Stimulated activated naive CD4-positive, alpha-beta T cell treated with Interleukin-2 at 50 U/mL for 16 hours (primary cell): Measurements from ENCODE around the gene SERPINB11.
"Not testable (repeated sequence)": the region's sequence is repeated elsewhere in the genome, so short reads cannot be mapped to it uniquely, and the experiment has no call there.

Source experiments
- DNase-seq: peaks from one replicate; lab custom pipeline; 2025; lab: John Stamatoyannopoulos, UW

The SERPINB11 gene, protein sequence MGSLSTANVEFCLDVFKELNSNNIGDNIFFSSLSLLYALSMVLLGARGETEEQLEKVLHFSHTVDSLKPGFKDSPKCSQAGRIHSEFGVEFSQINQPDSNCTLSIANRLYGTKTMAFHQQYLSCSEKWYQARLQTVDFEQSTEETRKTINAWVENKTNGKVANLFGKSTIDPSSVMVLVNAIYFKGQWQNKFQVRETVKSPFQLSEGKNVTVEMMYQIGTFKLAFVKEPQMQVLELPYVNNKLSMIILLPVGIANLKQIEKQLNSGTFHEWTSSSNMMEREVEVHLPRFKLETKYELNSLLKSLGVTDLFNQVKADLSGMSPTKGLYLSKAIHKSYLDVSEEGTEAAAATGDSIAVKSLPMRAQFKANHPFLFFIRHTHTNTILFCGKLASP

DNA sequence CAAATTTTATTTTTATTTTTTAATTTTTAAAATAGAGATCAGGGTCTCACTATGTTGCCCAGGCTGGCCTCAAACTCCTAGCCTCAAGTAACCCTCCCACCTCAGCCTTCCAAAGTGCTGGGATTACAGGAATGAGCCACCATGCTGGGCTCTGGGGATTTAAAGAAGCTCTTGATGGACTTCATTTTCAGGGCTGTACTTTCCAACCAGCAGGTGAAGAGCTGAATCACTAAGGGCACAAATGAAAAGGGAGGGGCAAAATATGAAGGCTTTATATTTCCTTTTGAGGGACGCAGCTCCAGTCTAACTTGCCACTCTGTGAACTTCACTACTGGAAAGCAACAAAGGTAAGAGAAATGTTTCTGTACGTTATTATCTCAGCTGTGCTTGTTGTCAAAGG lies at the start of gene SERPINB11:
SERPINB11 (plus strand) TSS at position 301 of the 400 bp plus-strand sequence. CDS start 7,234 bp downstream, outside the sequence.
- DNase-seq, result no peak

DNA sequence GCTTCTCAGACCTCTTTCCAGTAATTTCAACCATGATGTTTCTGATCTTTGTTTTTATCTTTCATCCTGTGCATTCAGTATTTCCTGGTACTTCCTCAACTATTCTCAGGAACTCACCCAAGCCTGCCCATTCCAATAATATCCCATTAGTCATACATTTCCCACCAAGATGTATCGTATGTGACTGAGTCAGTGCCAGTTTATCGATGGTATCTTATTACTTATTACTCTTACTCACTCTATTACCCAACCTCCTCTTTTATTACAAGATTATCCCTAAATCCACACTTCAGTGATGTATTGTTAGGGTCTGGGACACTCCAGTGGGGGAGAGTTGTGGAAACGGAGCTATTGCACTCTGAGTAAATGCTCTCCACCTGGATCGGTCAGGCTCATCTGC lies 43.8 kb upstream of the SERPINB11 start:
- DNase-seq, result not testable (repeated sequence)

DNA sequence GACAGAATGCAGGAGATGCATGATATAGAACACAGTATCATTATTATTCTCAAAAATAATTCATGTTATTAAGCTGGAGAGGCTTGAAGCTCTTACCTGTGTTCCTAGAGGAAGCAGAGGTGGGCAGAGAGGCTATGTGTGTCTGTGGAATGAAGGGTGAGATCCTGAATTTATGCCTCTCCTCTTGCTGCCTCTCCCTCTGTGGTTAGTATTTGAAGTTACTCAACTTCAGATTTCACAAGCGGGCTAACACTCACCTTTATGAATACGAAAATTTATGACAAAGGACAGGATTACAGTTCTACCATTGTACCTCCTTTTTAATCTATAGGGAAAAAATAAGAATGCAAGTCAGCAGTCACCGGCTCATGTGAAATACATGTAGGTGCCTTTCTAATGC lies 41.0 kb upstream of the SERPINB11 start, which contains the start of gene SERPINB3:
SERPINB3 (minus strand) TSS at position 144 of the 400 bp plus-strand sequence. CDS start 677 bp downstream, outside the sequence.
- not testable (repeated sequence) for DNase-seq

DNA sequence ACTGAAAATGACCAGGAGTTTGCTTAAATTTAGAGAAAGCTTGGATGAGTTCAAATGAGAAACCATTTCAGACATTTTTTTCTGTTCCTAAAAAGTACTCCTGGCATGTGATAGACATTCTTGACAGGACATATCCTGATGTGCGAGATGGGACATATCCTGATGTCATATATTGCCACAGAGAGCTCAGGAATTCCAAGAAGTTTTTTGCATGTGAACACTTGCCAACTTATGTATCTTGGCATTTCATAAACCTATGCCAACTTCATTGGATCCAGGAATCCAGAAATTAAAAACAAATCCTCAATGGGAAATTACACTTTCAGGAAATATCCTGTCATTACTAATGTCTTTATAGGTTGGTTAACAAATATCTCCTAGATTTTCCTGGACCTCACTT lies 38.2 kb upstream of the SERPINB11 start:
- DNase-seq, result no peak

DNA sequence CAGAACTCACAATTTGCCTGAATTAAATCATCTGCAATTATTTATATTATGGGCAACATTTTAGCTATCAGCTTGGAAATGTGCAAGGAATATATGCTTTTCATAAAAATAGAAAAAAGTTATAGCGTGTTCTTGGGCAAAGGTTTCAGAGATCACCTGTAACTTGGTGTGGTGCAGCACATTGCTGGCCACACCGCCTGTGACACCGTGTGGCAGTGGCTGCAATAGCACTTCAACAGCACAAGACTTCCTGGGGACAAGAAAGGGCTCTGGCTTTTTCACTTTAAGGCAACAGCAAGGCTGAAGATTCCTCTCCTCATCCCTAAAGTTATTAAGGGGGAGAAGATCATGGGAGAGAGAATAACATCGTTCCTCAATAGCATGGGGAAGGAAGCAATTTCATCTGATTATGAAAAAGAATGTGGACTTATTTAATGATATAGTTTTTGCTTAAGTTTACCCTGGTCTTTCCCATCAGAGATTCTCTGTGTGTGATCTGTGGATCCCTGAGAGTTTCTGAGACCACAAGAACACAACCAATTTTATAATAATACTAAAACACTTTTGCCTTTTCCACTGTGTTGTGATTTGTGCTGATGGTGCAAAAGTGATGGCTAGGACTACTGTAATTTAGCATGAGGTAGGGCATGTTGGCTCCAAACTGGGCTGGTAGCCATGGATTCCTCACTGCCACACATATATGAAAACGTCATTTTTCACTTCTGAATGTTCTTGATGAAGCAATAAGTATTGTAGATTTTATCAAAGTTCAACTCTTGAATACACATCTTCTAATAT lies 26.0 kb upstream of the SERPINB11 start:
- no peak for DNase-seq

DNA sequence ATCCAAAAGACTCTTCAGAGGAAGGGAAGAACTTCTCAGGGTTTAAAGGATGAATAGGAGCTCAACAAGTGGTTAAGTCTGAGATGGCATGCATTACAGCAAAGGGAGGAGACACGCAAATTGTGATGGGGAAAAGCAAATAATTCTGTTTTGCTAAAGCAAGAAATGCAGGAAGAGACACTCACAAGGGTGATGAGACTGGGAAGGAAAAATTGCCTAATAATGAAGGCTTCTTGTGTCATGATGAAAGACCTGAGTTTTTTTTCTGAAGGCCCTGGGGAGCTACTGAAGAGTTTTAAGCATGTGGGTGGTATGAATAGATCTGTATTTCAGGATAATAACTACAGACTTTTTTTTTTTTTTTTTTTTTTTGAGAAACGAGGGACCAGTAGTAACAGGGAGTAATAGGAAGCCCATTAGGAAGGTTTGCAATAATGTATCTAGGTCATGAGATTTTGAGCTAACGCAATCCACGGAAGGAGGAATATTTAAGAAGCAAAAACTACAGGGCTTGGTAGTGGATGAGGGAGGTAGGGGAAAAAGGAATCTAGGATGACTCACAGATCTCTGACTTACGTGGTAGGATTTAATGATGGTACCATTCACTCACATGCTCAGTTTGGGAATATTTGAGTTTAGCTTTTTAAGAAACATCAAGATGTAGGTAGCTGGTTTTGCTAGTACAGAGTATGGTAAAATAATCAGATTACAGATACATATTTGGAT lies 25.1 kb upstream of the SERPINB11 start:
- DNase-seq, result no peak

DNA sequence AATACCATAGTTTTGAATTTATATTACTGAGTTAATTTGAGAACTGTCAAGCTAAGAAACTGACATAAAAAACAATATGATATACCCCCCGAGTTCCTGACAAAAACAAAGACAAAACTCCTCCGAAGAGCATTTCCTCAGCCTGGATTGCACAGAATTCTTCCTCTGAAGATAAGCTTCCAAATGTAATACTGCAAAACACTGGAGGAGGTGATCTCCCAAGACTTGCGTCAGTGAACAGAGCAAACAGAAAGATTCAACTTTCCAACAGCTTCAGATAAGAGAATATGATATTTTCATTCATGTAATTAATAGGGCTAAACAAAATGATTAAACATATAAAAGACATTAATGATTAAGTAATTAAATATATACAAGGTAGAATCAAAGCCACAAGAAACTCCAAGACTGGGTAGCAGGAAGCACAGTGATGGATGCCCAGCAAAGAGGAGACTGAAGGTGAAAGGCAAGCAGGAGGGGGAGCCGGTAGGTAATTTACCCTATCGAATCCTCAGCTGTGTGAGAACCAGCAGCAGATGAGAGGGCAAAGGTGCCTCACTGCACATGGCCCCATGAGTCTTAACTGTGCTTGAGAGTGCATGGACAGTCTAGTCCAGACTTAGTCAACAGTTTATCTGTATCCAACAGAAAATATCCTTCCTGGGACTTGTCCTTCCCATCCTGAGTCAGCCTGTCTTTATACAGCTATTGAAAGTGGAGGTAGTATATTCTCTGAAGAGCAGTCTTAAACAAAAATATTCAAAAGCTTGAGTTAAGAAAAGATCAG lies 22.7 kb upstream of the SERPINB11 start:
- DNase-seq, result no peak

DNA sequence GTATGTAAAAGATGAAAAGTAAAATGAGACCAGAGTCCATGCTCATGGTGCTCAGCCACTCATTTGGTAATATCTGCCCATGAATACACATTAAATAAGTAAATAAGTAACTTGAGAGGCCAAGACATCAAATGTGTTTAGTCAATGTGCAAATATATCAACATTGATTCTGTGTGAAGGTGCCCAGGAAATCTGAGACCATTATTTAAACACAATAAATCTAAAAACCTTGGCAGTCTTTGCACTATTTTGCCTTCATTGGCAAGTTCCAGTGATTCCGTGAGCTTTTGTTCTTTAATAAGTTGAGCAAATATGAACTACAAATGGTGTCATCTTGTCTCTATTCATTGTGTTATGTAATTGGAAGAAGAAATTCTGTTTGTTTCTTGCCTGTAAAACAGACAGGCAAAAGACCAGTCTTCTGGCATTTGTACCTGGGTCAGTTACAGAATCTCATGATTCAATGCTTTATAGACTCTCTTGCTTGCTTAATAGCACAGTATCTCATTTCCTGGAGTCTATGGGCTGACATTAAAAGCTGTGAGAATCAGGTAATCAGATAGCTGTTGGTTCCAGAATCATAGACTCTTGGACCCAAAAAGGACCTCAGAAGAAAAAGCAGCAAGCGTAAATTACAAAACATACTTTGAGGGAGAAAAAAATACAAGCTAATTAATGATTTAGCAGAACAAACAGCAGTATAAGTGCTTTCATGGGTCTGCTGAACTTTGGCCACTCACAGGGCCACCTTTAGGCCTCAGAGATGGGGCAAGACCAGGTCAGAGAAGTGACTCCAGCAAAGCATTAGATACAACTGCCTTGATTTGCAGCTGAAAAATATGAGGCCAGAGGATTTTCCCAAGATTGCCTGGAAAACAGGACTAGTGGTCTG lies 21.1 kb upstream of the SERPINB11 start:
- no peak for DNase-seq

DNA sequence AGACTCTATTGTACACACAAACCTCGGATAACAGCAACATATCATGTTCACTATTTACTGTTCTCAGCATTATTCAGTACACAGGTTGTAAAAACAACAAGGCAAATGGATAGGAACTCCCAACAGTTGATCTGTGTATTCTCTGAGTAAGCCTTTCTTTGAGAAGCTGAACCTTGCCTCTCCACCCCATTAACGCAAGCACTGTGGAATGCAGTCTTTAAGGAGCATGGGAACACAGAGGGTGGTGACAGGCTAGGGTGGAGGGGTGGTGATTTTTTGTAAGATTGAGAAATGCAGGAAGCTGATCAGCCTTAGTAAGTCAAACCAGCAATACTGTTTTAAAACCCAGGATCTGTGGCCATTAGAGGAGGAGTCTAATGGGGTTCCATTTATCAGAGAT lies 19.6 kb upstream of the SERPINB11 start:
- no peak for DNase-seq

DNA sequence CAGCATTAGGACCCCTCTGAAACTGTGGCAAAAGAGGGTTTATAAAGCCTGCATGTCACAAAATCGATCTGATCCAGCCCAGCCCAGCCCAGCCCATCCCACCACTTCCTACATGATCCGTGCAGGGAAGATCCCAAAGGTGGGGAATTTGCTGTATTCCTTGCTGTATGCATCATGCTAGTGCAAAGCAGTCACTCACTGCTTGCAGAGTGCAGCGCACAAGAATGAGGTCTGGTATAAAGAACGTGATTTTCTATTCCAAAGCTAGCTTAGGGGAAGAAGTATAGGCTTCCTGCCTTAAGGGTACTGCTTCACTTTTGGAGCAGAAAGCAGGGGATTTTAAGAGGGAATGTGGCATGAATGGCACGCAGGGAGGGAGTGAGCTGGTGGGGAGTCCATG lies 18.9 kb upstream of the SERPINB11 start:
- no peak for DNase-seq

DNA sequence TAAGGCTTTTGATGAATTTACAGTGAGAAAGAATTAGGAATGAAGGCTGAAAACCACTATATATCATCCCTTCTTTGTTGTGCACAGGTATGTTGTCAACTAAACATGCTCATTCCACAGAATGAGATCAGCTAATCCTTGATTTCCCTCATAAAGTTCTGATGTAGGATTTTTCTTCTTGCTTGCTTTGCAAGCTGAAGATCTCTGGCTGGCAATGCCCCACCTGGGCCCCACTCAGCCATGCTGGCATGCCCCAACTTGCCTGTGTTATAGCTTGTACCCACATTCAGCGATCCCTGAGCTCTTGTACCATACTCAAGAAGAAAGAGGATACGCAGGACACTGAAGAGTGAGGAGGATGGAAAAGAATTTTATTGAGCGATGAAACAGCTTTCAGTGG lies 18.0 kb upstream of the SERPINB11 start:
- DNase-seq, result no peak

DNA sequence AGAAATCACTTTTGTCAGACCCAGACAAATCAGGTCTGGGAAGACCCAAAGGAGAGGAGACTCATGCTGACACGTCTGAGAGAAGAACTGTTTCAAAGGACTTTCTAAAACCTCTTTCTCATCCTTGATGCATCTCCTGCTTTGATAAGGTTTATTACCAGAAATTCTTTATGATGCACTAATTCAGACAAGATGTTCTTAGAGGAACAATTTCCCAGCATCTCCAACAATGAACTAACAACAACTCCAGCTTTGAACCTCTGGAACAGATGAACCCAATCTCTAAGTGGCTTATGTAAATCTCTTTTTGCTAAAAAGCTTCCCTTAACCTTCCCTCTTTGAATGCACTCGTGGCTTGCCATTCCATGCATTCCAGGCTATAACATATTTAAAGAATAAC lies 15.9 kb upstream of the SERPINB11 start:
- DNase-seq, result no peak

DNA sequence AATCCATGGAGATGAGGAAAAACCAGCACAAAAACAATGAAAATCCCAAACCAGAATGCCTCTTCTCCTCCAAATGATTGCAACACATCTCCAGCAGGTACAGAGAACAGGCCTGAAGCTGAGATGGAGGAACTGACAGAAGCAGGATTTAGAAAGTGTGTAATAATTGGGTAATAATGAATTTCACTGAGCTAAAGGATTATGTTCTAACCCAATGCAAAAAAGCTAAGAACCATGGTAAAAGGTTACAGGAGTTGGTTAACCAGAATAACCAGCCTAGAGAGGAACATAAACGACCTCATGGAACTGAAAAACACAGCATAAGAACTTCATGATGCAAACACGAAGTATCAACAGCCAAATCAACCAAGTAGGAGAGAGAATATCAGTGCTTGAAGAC lies 13.7 kb upstream of the SERPINB11 start:
- DNase-seq, result no peak

DNA sequence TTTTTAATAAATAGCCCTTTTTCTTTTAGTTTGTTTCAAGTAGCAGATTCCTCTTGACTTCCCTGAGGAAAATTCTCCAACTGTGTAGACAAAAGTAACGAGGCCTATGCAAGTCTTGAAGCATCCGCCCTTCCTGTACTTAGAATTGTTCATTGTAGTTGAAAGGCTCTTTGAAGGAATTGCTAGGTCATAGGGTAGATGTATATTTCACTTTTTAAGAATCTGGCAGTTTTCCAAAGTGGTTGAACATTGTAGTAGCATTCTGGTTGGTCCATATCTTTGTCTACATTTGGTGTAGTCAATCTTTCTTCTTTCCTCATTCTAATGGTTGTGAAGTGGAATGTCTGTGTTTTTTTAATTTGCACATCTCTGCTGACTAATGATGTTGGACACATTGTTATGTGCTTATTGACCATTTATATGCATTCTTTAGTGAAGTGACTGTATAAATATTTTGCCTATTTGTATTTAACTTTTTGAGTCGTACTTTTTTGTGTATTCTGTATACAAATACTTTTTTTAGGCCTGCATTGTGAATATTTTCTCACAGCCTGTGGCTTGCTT lies 5.6 kb upstream of the SERPINB11 start:
- no peak for DNase-seq

DNA sequence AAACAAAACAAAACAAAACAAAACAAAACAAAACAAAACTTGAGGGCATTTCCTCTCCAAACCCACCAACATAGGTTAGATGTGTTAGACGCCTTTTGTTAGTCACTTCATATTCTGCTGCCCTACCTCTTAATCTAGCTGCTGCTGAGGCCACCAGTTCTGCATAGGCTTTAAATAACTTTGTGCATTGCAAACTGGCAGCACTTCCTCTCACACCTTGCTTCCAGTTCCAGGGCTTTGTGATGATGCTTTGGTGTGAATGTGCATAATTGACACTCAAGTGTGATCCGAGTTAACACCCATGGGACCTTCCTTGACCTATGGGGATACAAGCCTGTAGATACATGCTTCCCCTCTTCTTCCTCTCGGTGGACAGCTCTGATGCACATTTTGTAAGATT lies 2.3 kb upstream of the SERPINB11 start:
- DNase-seq, result no peak

DNA sequence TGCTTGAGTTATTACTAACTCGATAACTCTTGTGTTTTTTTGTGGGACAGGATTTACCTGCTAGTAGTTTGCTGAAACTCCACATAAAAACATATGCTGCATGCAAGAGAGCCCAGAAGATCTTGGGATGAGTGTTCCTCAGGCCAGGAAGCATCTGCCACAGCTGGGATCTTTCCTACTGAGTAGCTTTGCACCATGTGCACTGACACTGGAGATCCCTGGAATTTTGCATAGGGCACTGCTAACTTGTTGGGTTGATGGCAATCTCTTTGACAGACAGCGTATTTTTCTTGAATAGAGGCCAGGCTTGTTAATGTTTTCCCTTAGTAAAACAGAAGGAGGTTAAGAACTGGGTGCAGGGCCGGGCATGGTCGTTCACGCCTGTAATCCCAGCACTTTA lies 808 bp upstream of the SERPINB11 start:
- DNase-seq, result no peak

DNA sequence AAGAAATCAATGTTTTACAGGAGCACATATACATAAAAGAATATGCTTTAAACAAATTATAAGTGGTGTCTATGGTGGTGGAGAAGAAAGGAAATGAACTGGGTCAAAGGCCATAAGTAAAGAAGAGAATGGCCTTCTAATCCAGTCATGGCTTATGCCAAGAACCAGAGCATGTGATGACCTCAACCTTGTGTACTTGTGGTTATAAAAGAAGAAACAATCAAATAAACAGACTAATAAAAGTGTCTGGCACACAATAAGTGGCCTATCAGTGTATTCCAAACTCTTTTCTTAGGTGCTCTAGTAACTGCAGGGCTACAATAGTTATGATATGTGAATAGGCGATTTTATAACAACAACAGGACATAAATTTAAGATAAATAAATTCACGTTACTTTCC lies 2.6 kb downstream of the SERPINB11 start:
- DNase-seq, result no peak

DNA sequence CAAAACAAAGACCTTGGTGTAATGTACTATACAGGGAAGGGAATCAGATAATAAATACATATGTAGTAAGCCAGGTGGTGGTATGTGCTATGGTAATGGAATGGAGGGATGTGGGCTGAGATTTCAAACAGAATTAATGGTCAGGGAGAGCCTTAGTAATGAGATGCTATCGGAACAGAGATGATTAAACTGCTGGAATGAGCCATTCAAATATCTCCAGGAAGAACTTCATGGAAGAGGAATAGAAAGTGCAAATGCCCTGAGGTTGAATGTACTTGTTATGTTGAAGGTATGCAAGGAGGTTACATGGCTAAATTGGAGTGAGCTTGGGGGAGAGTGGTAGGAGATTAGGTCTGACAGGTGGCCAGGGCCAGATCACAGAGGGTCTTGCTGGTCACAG lies 5.1 kb downstream of the SERPINB11 start:
- no peak for DNase-seq

DNA sequence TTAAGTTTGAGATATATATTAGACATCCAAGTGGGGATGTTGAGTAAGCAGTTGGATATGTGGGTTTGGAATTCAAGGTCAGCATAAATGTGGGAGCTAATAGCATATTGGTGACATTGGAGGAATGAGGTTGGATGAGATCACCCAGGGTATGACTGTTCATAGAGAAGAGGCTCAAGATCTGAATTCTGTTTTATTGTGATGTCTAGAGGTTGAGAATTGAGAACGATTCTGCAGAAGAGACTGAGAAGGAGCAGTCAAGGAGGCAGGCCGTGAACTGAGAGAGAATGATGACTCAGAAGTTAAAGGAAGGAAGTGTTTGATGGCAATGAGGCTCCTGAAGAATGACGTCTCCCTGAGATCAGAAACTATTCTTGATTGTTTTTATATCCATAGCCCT lies 5.9 kb downstream of the SERPINB11 start:
- no peak for DNase-seq
